Superior temporal gyrus (tissue), 1 donor: Measurements from ENCODE around the gene SLC38A3.

Experiments used
- DNase-seq: peaks from one replicate; pipeline ENCODE4 v3.0.0-alpha.2; 2016; ENCODE audit errors: extremely low spot score

The SLC38A3 gene

DNA sequence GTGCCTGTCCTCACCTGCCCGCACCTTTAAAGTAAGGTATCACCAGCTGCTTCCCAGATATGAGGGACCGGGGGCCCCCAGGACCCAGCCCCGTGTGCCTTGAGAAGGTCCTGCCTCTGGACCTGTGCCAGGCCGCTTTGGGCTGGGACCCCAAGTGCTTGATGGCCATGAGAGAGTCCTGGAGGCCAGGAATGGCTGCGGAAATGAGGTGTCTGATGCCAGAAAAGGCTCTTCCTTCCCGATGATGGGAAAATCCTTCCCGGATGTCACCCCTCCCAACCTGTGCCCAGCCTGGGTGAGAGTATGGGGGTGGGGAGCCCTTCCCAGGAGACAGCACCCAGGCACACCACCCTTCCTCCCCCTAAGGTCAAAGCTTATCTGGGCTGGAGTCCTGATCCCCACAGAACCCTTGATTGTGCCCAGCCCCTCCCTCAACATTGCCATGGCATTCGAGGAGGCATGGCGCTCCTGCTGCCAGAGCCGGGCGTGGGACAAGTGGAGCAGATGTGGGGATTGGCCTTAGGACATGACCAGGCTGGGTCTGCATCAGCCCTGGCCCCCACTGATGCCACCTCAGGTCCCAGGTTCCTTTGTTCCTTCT is 35.7 kb upstream of the SLC38A3 start:
- no peak for DNase-seq

- no peak for DNase-seq
These were observed 35.2 kb upstream of the SLC38A3 start for GRCh38 chr3:50169858-50170257.

DNA sequence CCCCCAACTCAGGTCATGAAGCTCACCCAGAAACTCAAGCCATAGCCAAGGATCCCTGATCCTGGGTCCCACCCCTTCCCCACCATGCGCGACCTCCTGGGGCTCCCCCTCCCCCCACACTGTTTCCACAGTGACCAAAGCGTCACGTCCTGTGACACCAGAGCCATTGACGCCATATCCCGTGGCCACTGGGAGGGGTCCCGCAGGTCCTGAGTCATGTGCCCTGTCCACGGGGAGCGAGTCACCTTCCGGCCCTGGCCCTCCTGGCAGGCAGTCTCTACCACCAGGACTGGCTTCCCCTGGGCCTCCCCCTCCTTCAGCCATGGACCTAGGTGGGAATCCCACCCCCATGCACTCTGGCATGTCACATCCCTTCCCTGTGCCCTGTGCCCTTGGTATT is 34.4 kb upstream of the SLC38A3 start:
- DNase-seq = no peak

- no peak for DNase-seq
These were observed 33.4 kb upstream of the SLC38A3 start for GRCh38 chr3:50171540-50172301.

- DNase-seq = no peak
These were observed 32.3 kb upstream of the SLC38A3 start for GRCh38 chr3:50172626-50173220.

- no peak for DNase-seq
These were observed 31.2 kb upstream of the SLC38A3 start for GRCh38 chr3:50173685-50174516.

DNA sequence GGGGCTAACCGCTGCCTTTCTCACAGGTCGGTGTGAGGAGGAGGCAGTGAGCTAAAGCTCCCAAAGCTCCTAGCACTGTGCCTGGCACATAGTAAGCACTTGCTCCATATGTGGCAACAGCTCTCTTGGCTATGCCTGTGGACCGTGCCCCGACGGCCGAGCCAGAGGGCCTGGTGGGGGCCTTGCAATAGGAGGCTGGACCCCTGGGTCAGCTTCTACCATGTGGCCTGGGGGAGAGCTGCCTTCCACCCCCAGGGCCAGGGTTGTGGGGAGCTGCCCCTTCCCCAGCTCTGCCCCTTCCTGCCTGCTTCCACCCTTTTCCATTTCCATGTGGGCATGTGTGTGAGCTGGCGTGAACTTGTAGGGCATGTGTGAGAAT is 30.6 kb upstream of the SLC38A3 start:
- DNase-seq = no peak

GRCh38 chr3:50174947-50175524 is 30.0 kb upstream of the SLC38A3 start:
- no peak for DNase-seq

DNA sequence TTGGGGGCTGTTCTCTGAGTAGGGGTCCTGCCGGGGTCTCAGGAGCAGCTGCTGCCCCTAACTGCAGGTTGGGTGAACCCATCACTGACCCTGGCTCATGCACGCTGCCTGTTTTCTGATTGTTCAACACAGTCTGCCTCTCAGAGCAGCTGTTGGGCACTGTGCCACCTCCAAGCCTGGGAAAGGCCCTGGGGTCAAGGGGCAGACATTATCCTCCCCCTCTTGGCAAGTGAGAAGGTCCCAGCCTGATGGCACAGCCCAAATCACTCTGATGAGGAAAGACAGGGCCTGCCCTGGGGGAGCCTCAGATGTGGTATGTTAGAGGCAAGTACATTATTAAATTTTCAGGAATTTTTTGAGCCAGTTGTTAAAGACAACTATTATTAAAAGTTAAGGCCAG is 27.7 kb upstream of the SLC38A3 start:
- DNase-seq = no peak

DNA sequence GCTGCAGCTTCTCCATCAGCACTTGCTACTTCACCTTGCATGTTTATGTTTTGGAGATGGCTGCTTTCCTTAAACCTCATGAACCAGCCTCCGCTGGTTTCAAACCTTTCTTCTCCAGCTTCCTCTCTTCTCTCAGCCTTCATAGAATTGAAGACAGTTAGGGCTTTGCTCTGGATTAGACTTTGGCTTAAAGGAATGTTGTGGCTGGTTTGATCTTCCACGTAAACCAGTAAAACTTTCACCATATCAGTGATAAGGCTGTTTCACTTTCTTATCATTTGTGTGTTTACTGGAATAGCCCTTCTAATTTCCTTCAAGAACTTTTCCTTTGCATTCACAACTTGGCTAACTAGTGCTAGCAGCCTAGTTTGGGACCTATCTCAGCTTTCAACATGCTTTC is 25.4 kb upstream of the SLC38A3 start:
- no peak for DNase-seq

DNA sequence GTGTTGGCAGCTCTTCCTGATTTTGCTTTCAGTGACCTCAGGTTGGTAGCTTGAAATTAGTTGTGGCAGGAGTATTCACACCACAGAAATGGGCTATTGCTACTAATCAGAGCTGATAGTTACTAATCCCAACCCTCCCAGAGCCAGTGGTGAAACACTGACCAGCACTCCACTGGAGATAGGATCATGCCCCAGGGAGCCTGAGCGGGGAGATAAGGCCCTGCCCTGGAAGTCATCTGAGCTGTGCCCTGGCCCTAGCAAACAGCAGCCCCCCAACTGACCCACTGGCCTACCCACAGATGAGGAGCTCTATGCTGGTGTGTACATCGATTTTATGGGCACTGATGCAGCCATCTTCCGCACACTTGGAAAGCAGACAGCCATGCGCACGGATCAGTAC is 23.1 kb upstream of the SLC38A3 start:
- DNase-seq = no peak

- DNase-seq = no peak
These were observed 22.5 kb upstream of the SLC38A3 start for GRCh38 chr3:50182533-50183099.

- DNase-seq = no peak
These were observed 21.3 kb upstream of the SLC38A3 start for GRCh38 chr3:50183755-50184154.

- DNase-seq = no peak
These were observed 20.7 kb upstream of the SLC38A3 start for GRCh38 chr3:50184242-50184978.

DNA sequence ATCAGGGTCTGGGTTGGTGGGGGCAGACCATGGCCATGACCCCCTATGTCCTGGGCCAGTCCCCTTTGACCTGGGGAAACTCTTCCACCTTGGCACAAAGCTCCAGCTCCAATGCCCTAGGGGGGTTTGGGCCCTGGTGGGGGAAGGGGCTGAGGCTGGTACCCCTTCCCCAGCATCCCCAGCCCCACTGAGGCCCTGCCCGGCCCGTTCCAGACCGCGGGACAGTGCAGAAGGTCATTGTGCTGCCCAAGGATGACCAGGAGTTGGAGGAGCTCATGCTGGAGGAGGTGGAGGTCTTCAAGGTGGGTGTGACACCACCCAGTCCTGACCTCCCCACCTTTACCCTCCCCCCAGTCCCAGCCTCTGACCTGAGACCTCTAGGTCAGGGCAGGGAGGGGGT is 19.8 kb upstream of the SLC38A3 start:
- no peak for DNase-seq

DNA sequence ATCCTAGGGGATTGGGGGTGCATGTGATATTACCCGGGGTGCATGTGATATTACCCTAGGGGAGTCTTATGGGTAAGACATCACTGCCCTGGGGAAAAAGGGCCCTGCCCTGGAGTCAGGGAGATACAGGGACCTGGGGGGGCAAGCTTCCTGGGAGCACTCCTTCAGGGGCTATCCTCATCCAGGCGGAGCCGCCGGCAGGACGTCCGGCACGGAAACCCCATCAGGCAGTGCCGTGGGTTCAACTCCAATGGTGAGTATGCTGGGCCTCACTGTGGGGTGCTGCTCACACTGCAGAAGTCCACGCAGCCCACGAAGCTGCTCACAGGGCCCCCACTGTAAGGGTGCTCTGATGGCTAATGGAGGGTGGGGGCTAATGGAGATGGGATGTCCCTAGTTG is 19.0 kb upstream of the SLC38A3 start:
- DNase-seq = no peak

DNA sequence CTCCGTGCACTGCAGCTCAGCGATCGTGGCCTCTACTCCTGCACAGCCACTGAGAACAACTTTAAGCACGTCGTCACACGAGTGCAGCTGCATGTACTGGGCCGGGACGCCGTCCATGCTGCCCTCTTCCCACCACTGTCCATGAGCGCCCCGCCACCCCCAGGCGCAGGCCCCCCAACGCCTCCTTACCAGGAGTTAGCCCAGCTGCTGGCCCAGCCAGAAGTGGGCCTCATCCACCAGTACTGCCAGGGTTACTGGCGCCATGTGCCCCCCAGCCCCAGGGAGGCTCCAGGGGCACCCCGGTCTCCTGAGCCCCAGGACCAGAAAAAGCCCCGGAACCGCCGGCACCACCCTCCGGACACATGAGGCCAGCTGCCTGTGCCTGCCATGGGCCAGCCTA is 17.3 kb upstream of the SLC38A3 start:
- DNase-seq = no peak

DNA sequence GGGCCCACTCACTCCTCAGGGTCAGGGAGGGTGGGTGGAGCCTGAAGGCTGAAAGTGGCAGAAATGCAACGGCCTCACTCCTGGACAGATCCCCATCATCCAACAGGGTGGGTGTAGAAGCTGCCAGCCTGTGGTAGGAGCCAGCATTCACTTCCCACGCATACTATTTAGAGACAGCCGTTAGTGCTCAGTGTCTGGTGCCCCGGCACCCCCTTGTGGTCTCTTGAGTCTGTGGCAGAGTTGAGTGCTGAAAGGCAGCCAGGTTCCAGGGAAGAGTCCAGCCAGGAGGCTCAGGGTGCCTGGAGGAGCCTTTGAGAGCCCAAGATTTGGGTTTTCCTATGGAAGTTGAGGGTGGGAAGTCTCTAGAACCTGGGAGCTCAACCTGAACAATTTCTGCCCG is 15.8 kb upstream of the SLC38A3 start:
- peak; percentile 83 for DNase-seq

DNA sequence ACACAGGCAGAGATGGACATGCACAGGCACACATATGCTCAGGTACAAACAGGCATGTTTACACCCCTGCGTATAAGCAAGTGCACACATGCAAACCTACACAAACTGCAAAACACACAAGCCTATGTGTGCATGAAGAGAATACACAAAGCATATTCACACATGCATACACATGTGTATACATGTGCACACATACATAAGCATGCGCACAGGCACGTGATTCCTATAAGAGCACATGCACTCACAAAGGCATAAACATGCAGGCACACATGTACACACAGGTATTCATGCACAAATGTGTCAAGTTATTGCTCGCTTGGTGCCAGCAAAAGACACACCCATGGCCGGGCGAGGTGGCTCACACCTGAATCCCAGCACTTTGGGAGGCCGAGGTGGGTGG is 15.1 kb upstream of the SLC38A3 start:
- DNase-seq = no peak

DNA sequence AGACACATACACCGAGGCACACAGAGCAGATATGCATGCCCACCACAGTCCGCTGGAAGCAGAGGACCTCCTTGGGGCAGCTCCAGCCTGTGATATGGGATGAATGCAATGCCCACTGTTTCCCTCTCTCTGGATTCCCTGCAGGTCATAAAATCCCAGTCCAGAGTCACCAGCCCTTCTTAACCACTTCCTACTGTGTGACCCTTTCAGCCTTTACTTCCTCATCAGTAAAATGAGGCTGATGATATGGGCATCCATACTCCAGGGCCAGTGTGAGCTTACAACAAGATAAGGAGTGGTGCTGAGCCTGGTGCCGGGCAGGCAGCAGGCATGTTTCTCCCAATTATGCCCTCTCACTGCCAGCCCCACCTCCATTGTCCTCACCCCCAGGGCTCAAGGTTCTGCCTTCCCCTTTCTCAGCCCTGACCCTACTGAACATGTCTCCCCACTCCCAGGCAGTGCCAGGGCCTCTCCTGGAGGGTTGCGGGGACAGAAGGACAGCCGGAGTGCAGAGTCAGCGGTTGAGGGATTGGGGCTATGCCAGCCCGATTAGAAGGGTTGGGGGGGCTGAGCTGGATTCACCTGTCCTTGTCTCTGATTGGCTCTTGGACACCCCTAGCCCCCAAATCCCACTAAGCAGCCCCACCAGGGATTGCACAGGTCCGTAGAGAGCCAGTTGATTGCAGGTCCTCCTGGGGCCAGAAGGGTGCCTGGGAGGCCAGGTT is 14.0 kb upstream of the SLC38A3 start, which contains the start of gene GNAT1:
TSS of gene GNAT1 (plus strand) at position 675 of the 725 bp plus-strand sequence. CDS start 116 bp downstream, outside the sequence.
- DNase-seq = no peak
